SK-N-SH treated with all-trans-retinoic acid at 6 μM for 48 hours (cell line): ENCODE results near the gene RBM22.

Experiments
- ATAC-seq: fragments of 200-7000 bp; cut with Tn5 transposase; 3 replicates; pipeline ENCODE4 v1.9.1; 2020; ENCODE audit warnings: mild to moderate bottlenecking, moderate library complexity
- ARNTL ChIP-seq: fragments of 450-650 bp; formaldehyde crosslinking; IDR thresholded peaks from 2 replicates; pipeline ENCODE4 v1.5.0; 2020; ENCODE audit warnings: low read depth, mild to moderate bottlenecking, moderate library complexity, borderline replicate concordance
- BACH2 ChIP-seq: fragments of 250-450 bp; sonication (Bioruptor Pico); IDR thresholded peaks from 2 replicates; pipeline ENCODE4 v1.9.0; 2021; ENCODE audit warnings: mild to moderate bottlenecking, borderline replicate concordance
- CREB5 ChIP-seq: fragments of 250-450 bp; sonication (Bioruptor Pico); IDR thresholded peaks from 2 replicates; pipeline ENCODE4 v1.5.1; 2020; ENCODE audit warnings: low read depth, mild to moderate bottlenecking, moderate library complexity
- CSDC2 ChIP-seq: fragments of 250-450 bp; sonication (Bioruptor Pico); IDR thresholded peaks from 2 replicates; pipeline ENCODE4 v1.5.0; 2020; ENCODE audit warnings: mild to moderate bottlenecking, moderate library complexity
- ESRRG ChIP-seq: fragments of 250-450 bp; sonication (Bioruptor Pico); IDR thresholded peaks from 2 replicates; pipeline ENCODE4 v1.6.1; 2021; ENCODE audit warnings: mild to moderate bottlenecking
- ISL1 ChIP-seq: fragments of 250-450 bp; sonication (Bioruptor Pico); IDR thresholded peaks from 2 replicates; pipeline ENCODE4 v2.1.2; 2022; ENCODE audit warnings: mild to moderate bottlenecking, moderate library complexity
- PATZ1 ChIP-seq: fragments of 250-450 bp; sonication (Bioruptor Pico); IDR thresholded peaks from 2 replicates; pipeline ENCODE4 v1.8.0; 2020; ENCODE audit warnings: mild to moderate bottlenecking, moderate library complexity, borderline replicate concordance
- PPARA ChIP-seq: fragments of 250-450 bp; sonication (Bioruptor Pico); IDR thresholded peaks from 2 replicates; pipeline ENCODE4 v1.5.0; 2020; ENCODE audit warnings: mild to moderate bottlenecking, borderline replicate concordance
- RARB ChIP-seq: fragments of 250-450 bp; sonication (Bioruptor Pico); IDR thresholded peaks from 2 replicates; pipeline ENCODE4 v1.8.0; 2021; ENCODE audit warnings: mild to moderate bottlenecking, moderate library complexity
- SNAI2 ChIP-seq: fragments of 250-450 bp; sonication (Bioruptor Pico); IDR thresholded peaks from 2 replicates; pipeline ENCODE4 v1.5.0; 2020; ENCODE audit warnings: mild to moderate bottlenecking, moderate library complexity
- TCF4 ChIP-seq: fragments of 250-450 bp; sonication (Bioruptor Pico); IDR thresholded peaks from 2 replicates; pipeline ENCODE4 v1.8.0; 2021; ENCODE audit warnings: mild to moderate bottlenecking, moderate library complexity, borderline replicate concordance
- TSHZ2 ChIP-seq: fragments of 250-450 bp; sonication (Bioruptor Pico); IDR thresholded peaks from 2 replicates; pipeline ENCODE4 v1.5.0; 2020; ENCODE audit warnings: mild to moderate bottlenecking, moderate library complexity
- ZC3H10 ChIP-seq: fragments of 250-450 bp; sonication (Bioruptor Pico); IDR thresholded peaks from 2 replicates; pipeline ENCODE4 v1.5.1; 2021; ENCODE audit warnings: mild to moderate bottlenecking, moderate library complexity
- ZFP3 ChIP-seq: fragments of 250-450 bp; sonication (Bioruptor Pico); IDR thresholded peaks from 2 replicates; pipeline ENCODE4 v1.5.0; 2020; ENCODE audit warnings: mild to moderate bottlenecking, moderate library complexity
- ZFP30 ChIP-seq: fragments of 450-650 bp; formaldehyde crosslinking; IDR thresholded peaks from 2 replicates; pipeline ENCODE4 v1.5.0; 2022; ENCODE audit warnings: mild to moderate bottlenecking, moderate library complexity
- ZNF565 ChIP-seq: fragments of 450-650 bp; formaldehyde crosslinking; conservative IDR thresholded peaks from 2 replicates; pipeline ENCODE4 v1.5.0; 2020; ENCODE audit warnings: low read depth, mild to moderate bottlenecking, moderate library complexity
- ZNF70 ChIP-seq: fragments of 450-650 bp; formaldehyde crosslinking; IDR thresholded peaks from 2 replicates; pipeline ENCODE4 v1.5.0; 2020; ENCODE audit warnings: mild to moderate bottlenecking, moderate library complexity
- ZNF8 ChIP-seq: fragments of 450-650 bp; formaldehyde crosslinking; IDR thresholded peaks from 2 replicates; pipeline ENCODE4 v1.5.0; 2020; ENCODE audit warnings: mild to moderate bottlenecking, moderate library complexity
- TF ChIP-seq, protein P1 (sequence below): fragments of 250-450 bp; sonication (Bioruptor Pico); IDR thresholded peaks from 2 replicates; pipeline ENCODE4 v1.5.1; 2021; ENCODE audit warnings: mild to moderate bottlenecking, moderate library complexity
- TF ChIP-seq, protein P2 (sequence below): fragments of 250-450 bp; sonication (Bioruptor Pico); IDR thresholded peaks from 2 replicates; pipeline ENCODE4 v1.8.0; 2021; ENCODE audit warnings: low read depth, mild to moderate bottlenecking, moderate library complexity, borderline replicate concordance

The RBM22 gene

GRCh38 chr5:150740992-150741391 lies 40.1 kb upstream of the RBM22 start (continued):
- TF ChIP-seq ARNTL (CRISPR knock-in tag) = no peak
- TF ChIP-seq, protein P1, sequence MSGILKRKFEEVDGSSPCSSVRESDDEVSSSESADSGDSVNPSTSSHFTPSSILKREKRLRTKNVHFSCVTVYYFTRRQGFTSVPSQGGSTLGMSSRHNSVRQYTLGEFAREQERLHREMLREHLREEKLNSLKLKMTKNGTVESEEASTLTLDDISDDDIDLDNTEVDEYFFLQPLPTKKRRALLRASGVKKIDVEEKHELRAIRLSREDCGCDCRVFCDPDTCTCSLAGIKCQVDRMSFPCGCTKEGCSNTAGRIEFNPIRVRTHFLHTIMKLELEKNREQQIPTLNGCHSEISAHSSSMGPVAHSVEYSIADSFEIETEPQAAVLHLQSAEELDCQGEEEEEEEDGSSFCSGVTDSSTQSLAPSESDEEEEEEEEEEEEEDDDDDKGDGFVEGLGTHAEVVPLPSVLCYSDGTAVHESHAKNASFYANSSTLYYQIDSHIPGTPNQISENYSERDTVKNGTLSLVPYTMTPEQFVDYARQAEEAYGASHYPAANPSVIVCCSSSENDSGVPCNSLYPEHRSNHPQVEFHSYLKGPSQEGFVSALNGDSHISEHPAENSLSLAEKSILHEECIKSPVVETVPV = no peak

GRCh38 chr5:150738862-150739261 lies 38.0 kb upstream of the RBM22 start:
- no peak for ATAC-seq
- TF ChIP-seq ARNTL (CRISPR knock-in tag) (no peak), RARB (CRISPR knock-in tag) (no peak), ZFP3 (CRISPR knock-in tag) (no peak), PATZ1 (CRISPR knock-in tag) (no peak), ZFP30 (CRISPR knock-in tag) (no peak), ESRRG (CRISPR knock-in tag) (no peak), ISL1 (CRISPR knock-in tag) (no peak), SNAI2 (no peak), ZNF70 (CRISPR knock-in tag) (no peak), ZNF8 (CRISPR knock-in tag) (no peak), ZNF565 (no peak), BACH2 (CRISPR knock-in tag) (no peak), PPARA (no peak), TSHZ2 (CRISPR knock-in tag) (no peak), CSDC2 (CRISPR knock-in tag) (no peak), TCF4 (CRISPR knock-in tag) (no peak), ZC3H10 (CRISPR knock-in tag) (no peak), CREB5 (CRISPR knock-in tag) (no peak)
- TF ChIP-seq, protein P1 = no peak
- TF ChIP-seq, protein P2, sequence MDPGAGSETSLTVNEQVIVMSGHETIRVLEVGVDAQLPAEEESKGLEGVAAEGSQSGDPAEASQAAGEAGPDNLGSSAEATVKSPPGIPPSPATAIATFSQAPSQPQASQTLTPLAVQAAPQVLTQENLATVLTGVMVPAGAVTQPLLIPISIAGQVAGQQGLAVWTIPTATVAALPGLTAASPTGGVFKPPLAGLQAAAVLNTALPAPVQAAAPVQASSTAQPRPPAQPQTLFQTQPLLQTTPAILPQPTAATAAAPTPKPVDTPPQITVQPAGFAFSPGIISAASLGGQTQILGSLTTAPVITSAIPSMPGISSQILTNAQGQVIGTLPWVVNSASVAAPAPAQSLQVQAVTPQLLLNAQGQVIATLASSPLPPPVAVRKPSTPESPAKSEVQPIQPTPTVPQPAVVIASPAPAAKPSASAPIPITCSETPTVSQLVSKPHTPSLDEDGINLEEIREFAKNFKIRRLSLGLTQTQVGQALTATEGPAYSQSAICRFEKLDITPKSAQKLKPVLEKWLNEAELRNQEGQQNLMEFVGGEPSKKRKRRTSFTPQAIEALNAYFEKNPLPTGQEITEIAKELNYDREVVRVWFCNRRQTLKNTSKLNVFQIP (CRISPR knock-in tag) = no peak
